Measurements from ENCODE around the gene PDSS2.

- no peak for TF ChIP-seq CTCF (IDR thresholded peaks at IDR 0.05)
- TF ChIP-seq POLR2A (IDR thresholded peaks at IDR 0.05) = no peak
Observed at GRCh38 chr6:107344981-107345380, 114.4 kb downstream of the PDSS2 start.
